ENCODE data around the gene PRKCQ. TPM values are rescaled to one million over a fixed set of nuclear protein-coding genes. Genes with fewer than 3 reads are reported as not detected.
A peak's percentile ranks its signal among the peaks of the same experiment; 100 is the strongest.

Gene PRKCQ
- total RNA-seq, result under 0.01 TPM in 2 replicates

- peak within 1 kb of the TSS; percentile 64 for H3K4me3 ChIP-seq (ENCODE audit: low read depth, low read length)
- peak; percentile 39 for DNase-seq (ENCODE audit: low read depth)
- TF ChIP-seq, protein P1, sequence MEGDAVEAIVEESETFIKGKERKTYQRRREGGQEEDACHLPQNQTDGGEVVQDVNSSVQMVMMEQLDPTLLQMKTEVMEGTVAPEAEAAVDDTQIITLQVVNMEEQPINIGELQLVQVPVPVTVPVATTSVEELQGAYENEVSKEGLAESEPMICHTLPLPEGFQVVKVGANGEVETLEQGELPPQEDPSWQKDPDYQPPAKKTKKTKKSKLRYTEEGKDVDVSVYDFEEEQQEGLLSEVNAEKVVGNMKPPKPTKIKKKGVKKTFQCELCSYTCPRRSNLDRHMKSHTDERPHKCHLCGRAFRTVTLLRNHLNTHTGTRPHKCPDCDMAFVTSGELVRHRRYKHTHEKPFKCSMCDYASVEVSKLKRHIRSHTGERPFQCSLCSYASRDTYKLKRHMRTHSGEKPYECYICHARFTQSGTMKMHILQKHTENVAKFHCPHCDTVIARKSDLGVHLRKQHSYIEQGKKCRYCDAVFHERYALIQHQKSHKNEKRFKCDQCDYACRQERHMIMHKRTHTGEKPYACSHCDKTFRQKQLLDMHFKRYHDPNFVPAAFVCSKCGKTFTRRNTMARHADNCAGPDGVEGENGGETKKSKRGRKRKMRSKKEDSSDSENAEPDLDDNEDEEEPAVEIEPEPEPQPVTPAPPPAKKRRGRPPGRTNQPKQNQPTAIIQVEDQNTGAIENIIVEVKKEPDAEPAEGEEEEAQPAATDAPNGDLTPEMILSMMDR (IDR thresholded peaks at IDR 0.05; ENCODE audit: insufficient read depth, low read depth, low read length), result no peak
Measured at GRCh38 chr10:6579904-6580278, at the start of gene PRKCQ. TSS of gene PRKCQ (minus strand) at chr10:6580276. CDS start at chr10:6515135, 65,141 bp downstream.

GRCh38 chr10:6625428-6625827, 45.4 kb upstream of the PRKCQ start:
- TF ChIP-seq, protein P1 (IDR thresholded peaks at IDR 0.05; ENCODE audit: insufficient read depth, low read depth, low read length), result no peak
- no peak for DNase-seq (ENCODE audit: low read depth)
- no peak overlapping the region for H3K4me3 ChIP-seq (ENCODE audit: low read depth, low read length)

- TF ChIP-seq, protein P1 (IDR thresholded peaks at IDR 0.05; ENCODE audit: insufficient read depth, low read depth, low read length), result no peak
- no peak overlapping the region for H3K4me3 ChIP-seq (ENCODE audit: low read depth, low read length)
- DNase-seq (ENCODE audit: low read depth), result no peak
Measured at GRCh38 chr10:6624392-6624791, 44.3 kb upstream of the PRKCQ start.

DNA sequence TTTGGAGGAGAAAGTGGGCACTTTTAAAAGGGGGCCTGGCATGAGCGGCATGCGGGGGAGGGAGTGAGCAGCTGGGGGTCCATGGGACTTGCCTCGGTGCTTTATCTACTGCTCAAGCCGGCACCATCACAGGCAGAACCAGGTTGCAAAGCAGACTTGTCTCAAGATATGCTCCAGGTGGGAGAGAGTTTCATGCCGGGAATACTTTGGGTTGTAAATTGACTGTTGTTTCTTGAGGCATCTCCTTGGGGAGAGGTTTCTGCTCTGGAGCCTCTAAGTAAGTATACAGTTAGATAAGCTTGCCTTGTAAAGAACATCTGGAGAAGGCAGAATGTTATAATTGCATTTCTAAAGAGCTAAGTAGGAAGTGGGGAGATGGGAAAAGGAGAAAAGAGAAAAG, 42.8 kb upstream of the PRKCQ start:
- no peak for DNase-seq (ENCODE audit: low read depth)
- H3K4me3 ChIP-seq (ENCODE audit: low read depth, low read length), result no peak overlapping the region
- TF ChIP-seq, protein P1 (IDR thresholded peaks at IDR 0.05; ENCODE audit: insufficient read depth, low read depth, low read length), result no peak

DNA sequence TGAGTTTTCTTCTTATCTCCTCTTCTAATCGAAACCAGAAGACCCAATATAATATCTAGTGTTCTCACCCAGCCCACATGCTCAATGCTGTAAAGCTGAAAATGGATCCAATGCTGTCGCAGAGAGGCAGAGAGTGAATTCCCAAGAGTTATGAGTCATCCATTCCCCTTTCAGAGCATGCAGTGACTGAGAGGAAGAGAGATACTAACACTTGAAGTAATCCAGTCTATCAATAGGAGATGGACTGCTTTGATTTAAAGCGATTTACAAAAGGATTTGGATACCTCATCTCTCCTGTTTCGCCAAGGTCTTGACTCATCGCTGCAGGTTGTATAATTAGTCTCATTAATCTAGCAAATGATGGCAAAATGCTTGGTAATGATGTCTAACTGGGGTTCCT, 41.5 kb upstream of the PRKCQ start:
- peak; percentile 8 for DNase-seq (ENCODE audit: low read depth)
- TF ChIP-seq, protein P1 (IDR thresholded peaks at IDR 0.05; ENCODE audit: insufficient read depth, low read depth, low read length), result no peak
- H3K4me3 ChIP-seq (ENCODE audit: low read depth, low read length), result no peak overlapping the region

GRCh38 chr10:6619660-6620059, 39.6 kb upstream of the PRKCQ start:
- no peak overlapping the region for H3K4me3 ChIP-seq (ENCODE audit: low read depth, low read length)
- peak; percentile 13 for DNase-seq (ENCODE audit: low read depth)
- TF ChIP-seq, protein P1 (IDR thresholded peaks at IDR 0.05; ENCODE audit: insufficient read depth, low read depth, low read length), result no peak

DNA sequence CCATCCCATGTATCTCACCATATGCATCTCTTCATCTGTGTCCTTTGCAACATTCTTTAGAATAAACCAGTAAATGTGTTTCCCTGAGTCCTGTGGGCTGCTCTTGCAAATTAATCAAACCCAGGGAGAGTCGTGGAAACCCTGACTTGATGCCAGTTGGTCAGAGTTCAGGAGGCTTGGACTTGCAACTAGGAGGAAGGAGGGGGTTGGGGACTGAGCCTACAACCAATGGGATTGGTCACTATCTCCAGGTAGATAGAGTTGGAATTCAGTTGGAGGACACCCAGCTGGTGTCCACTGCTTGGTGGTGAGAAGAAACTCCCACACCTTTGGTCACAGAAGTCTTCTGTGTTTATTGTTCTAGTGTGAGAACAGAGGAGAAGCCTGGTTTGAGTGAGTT, 38.3 kb upstream of the PRKCQ start:
- TF ChIP-seq, protein P1 (IDR thresholded peaks at IDR 0.05; ENCODE audit: insufficient read depth, low read depth, low read length), result no peak
- no peak for DNase-seq (ENCODE audit: low read depth)
- no peak overlapping the region for H3K4me3 ChIP-seq (ENCODE audit: low read depth, low read length)
